HEK293T (cell line): Measurements from ENCODE around the gene CFAP410.
"Not testable (repeated sequence)": the region's sequence is repeated elsewhere in the genome, so short reads cannot be mapped to it uniquely, and the experiment has no call there.

ENCODE experiments used
- ELF4 ChIP-seq: fragments of 450-650 bp; IDR thresholded peaks from 2 replicates; pipeline ENCODE4 v1.6.1; 2017; ENCODE audit warnings: antibody characterized with exemption
- FOXA1 ChIP-seq: fragments of 450-650 bp; IDR thresholded peaks from 2 replicates; pipeline ENCODE4 v1.6.1; 2016; ENCODE audit warnings: mild to moderate bottlenecking
- FOXM1 ChIP-seq: fragments of 450-650 bp; IDR thresholded peaks from 2 replicates; pipeline ENCODE4 v1.6.1; 2017; ENCODE audit warnings: mild to moderate bottlenecking, borderline replicate concordance
- HDGF ChIP-seq: fragments of 450-650 bp; IDR thresholded peaks from 2 replicates; pipeline ENCODE4 v1.6.1; 2017; ENCODE audit warnings: antibody characterized with exemption, borderline replicate concordance
- LEF1 ChIP-seq: fragments of 450-650 bp; IDR thresholded peaks from 2 replicates; pipeline ENCODE4 v1.6.1; 2017; ENCODE audit warnings: mild to moderate bottlenecking, borderline replicate concordance
- SP1 ChIP-seq: fragments of 450-650 bp; IDR thresholded peaks from 2 replicates; pipeline ENCODE4 v1.6.1; 2017
- SUZ12 ChIP-seq: fragments of 450-650 bp; IDR thresholded peaks from 2 replicates; pipeline ENCODE4 v1.6.1; 2016; ENCODE audit warnings: mild to moderate bottlenecking
- TARDBP ChIP-seq: fragments of 450-650 bp; IDR thresholded peaks from 2 replicates; pipeline ENCODE4 v1.6.1; 2016
- TF ChIP-seq, protein P1 (sequence below): fragments of 450-650 bp; IDR thresholded peaks from 2 replicates; pipeline ENCODE4 v1.6.1; 2016

DNA sequence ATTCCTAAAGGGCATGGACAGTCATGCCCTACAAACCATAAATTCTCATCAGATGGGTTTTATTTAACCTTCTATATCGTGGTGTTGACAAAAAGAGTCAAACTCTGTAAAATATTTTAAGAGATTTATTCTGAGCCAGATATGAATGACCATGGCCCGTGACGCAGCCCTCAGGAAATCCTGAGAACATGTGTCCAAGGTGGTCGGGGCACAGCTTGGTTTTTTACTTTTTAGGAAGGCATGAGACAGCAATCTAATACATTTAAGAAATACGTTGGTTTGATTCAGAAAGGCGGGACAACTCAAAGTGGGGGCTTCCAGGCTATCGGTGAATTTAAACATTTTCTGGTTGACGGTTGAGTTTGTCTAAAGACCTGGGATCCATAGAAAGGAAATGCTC, 3.8 kb upstream of the CFAP410 start:
- not testable (repeated sequence) for TF ChIP-seq TARDBP, HDGF, SP1, ELF4, FOXA1, FOXM1, SUZ12, LEF1
- TF ChIP-seq, protein P1, sequence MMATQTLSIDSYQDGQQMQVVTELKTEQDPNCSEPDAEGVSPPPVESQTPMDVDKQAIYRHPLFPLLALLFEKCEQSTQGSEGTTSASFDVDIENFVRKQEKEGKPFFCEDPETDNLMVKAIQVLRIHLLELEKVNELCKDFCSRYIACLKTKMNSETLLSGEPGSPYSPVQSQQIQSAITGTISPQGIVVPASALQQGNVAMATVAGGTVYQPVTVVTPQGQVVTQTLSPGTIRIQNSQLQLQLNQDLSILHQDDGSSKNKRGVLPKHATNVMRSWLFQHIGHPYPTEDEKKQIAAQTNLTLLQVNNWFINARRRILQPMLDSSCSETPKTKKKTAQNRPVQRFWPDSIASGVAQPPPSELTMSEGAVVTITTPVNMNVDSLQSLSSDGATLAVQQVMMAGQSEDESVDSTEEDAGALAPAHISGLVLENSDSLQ: not testable (repeated sequence)
